HEK293 (cell line): ENCODE results near the gene PRC1.

Source experiments
- ATF2 ChIP-seq: fragments of 450-650 bp; formaldehyde crosslinking; IDR thresholded peaks from 2 replicates; pipeline ENCODE4 v1.5.1; 2016; ENCODE audit warnings: missing biosample characterization, missing genetic modification characterization, low read depth
- ZBTB1 ChIP-seq: fragments of 450-650 bp; formaldehyde crosslinking; IDR thresholded peaks from 2 replicates; pipeline ENCODE4 v1.5.1; 2016; ENCODE audit warnings: missing biosample characterization, missing genetic modification characterization
- ZBTB44 ChIP-seq: fragments of 450-650 bp; IDR thresholded peaks from 2 replicates; pipeline ENCODE4 v1.5.1; 2018; ENCODE audit warnings: missing biosample characterization, mild to moderate bottlenecking, missing genetic modification characterization
- ZNF324 ChIP-seq: fragments of 450-650 bp; formaldehyde crosslinking; IDR thresholded peaks from 2 replicates; pipeline ENCODE4 v1.5.1; 2016; ENCODE audit warnings: missing biosample characterization, missing genetic modification characterization
- ZNF398 ChIP-seq: fragments of 450-650 bp; formaldehyde crosslinking; IDR thresholded peaks from 2 replicates; pipeline ENCODE4 v1.5.1; 2017; ENCODE audit warnings: missing biosample characterization, missing genetic modification characterization
- ZNF585B ChIP-seq: fragments of 450-650 bp; formaldehyde crosslinking; IDR thresholded peaks from 2 replicates; pipeline ENCODE4 v1.5.1; 2016; ENCODE audit warnings: missing biosample characterization, missing genetic modification characterization
- ZNF626 ChIP-seq: fragments of 450-650 bp; sonication (Bioruptor Pico); formaldehyde crosslinking; IDR thresholded peaks from 2 replicates; pipeline ENCODE4 v1.5.1; 2018; ENCODE audit warnings: missing biosample characterization, missing genetic modification characterization, inconsistent platforms

GRCh38 chr15:91007266-91007665 lies 12.9 kb upstream of the PRC1 start:
- TF ChIP-seq ZNF585B (tag by site-specific recombination) (no peak), ZNF324 (tag by site-specific recombination) (no peak), ZNF626 (tag by site-specific recombination) (no peak), ZBTB1 (tag by site-specific recombination) (no peak), ZBTB44 (tag by site-specific recombination) (no peak), ATF2 (tag by site-specific recombination) (no peak), ZNF398 (tag by site-specific recombination) (no peak)
